H1 (cell line): ENCODE data around the gene DUSP10. TPM values are rescaled to one million over a fixed set of nuclear protein-coding genes. Genes with fewer than 3 reads are reported as not detected.

ENCODE experiments used
- CTCF ChIA-PET: fragments of 300-600 bp; sonication (Branson Sonifier 250); formaldehyde crosslinking; loops from one replicate; lab custom pipeline; 2021; ENCODE audit not compliant: partially characterized antibody; lab: Charles Lee
- POLR2A ChIA-PET: fragments of 300-600 bp; sonication (Branson Sonifier 250); formaldehyde crosslinking; loops from one replicate; lab custom pipeline; 2021; ENCODE audit warnings: inconsistent platforms; ENCODE audit not compliant: partially characterized antibody; lab: Charles Lee
- DNase-seq, 2 experiments: peaks; one replicate each; pipeline versions ENCODE4 v3.0.0 to v3.0.0-alpha.2; 2010 to 2022; ENCODE audit warnings: low spot score in 2 of 2, low read depth in 1 of 2, mixed read lengths in 1 of 2
- FAIRE-seq: peaks from 2 replicates; lab custom pipeline; 2011; peaks lifted over from hg19 to GRCh38; lab: Jason Lieb, UNC
- H2AFZ ChIP-seq: 2 replicates; pipeline ENCODE4 v1.8.1; 2012; ENCODE audit warnings: low read length, inconsistent platforms
- H2AK5ac ChIP-seq: 2 replicates; pipeline ENCODE4 v1.6.1; 2013; ENCODE audit warnings: low read depth, low read length
- H2BK120ac ChIP-seq: replicated peaks from 2 replicates; pipeline ENCODE3; 2013; ENCODE audit warnings: low read depth, low read length, inconsistent platforms
- H2BK12ac ChIP-seq: 2 replicates; pipeline ENCODE4 v1.6.1; 2013; ENCODE audit warnings: low read depth, low read length
- H2BK15ac ChIP-seq: 2 replicates; pipeline ENCODE4 v1.6.1; 2013; ENCODE audit warnings: low read length
- H2BK20ac ChIP-seq: 2 replicates; pipeline ENCODE4 v1.6.1; 2013; ENCODE audit warnings: low read length
- H2BK5ac ChIP-seq: 2 replicates; pipeline ENCODE4 v1.6.1; 2013; ENCODE audit warnings: low read depth, low read length
- H3K14ac ChIP-seq: 2 replicates; pipeline ENCODE4 v1.6.1; 2013; ENCODE audit warnings: inconsistent platforms; ENCODE audit not compliant: insufficient read length
- H3K18ac ChIP-seq: 2 replicates; pipeline ENCODE4 v1.6.1; 2013; ENCODE audit warnings: low read length; ENCODE audit errors: extremely low read depth
- H3K23ac ChIP-seq: 2 replicates; pipeline ENCODE4 v1.6.1; 2013; ENCODE audit warnings: inconsistent platforms; ENCODE audit not compliant: insufficient read length
- H3K23me2 ChIP-seq: 2 replicates; pipeline ENCODE4 v1.6.1; 2013; ENCODE audit warnings: low read depth, low read length
- H3K27ac ChIP-seq: 2 replicates; pipeline ENCODE4 v1.6.1; 2011; ENCODE audit warnings: low read depth, low read length, inconsistent platforms
- H3K27me3 ChIP-seq, 4 experiments: replicated peaks in 1 of 4; 1 replicate in 1 of 4; 2 replicates in 3 of 4; pipeline versions ENCODE4 v1.6.1 to v1.8.1; 2011 to 2013; ENCODE audit warnings: low read length in 3 of 4, mild to moderate bottlenecking in 3 of 4, inconsistent platforms in 2 of 4, mixed read lengths in 2 of 4, moderate library complexity in 1 of 4; ENCODE audit not compliant: control insufficient read depth in 3 of 4, insufficient read depth in 3 of 4; ENCODE audit errors: extremely low read depth in 1 of 4
- H3K36me3 ChIP-seq, 4 experiments: 2 replicates each; pipeline versions ENCODE4 v1.6.1 to v1.8.1; 2011 to 2013; ENCODE audit warnings: mild to moderate bottlenecking in 4 of 4, low read length in 3 of 4, moderate library complexity in 2 of 4, control low read depth in 1 of 4, inconsistent platforms in 1 of 4; ENCODE audit not compliant: insufficient read depth in 4 of 4, control insufficient read depth in 2 of 4
- H3K4ac ChIP-seq: replicated peaks from 2 replicates; pipeline ENCODE3; 2013; ENCODE audit warnings: low read length, low read depth, mixed read lengths, inconsistent platforms; ENCODE audit not compliant: insufficient read length
- H3K4me1 ChIP-seq, 4 experiments: replicated peaks in 1 of 4; 1 replicate in 1 of 4; 2 replicates in 3 of 4; pipeline versions ENCODE4 v1.6.1 to v1.8.1; 2011 to 2013; ENCODE audit warnings: low read length in 3 of 4, inconsistent platforms in 2 of 4, mixed read lengths in 1 of 4; ENCODE audit not compliant: insufficient read depth in 4 of 4, control insufficient read depth in 3 of 4
- H3K4me2 ChIP-seq, 2 experiments: 2 replicates each; pipeline versions ENCODE4 v1.6.1 to v1.8.1; 2011 to 2013; ENCODE audit warnings: low read depth in 2 of 2, low read length in 2 of 2, control low read depth in 1 of 2, inconsistent platforms in 1 of 2, mild to moderate bottlenecking in 1 of 2; ENCODE audit not compliant: insufficient read depth in 1 of 2
- H3K4me3 ChIP-seq, 4 experiments: fragments of 200-600, 300-600 bp in 1 of 4; sonication (generic), shearing (Covaris generic), sonication (Bioruptor Twin) in 1 of 4; 2 replicates each; pipeline versions ENCODE4 v1.5.1 to v1.8.1; 2011 to 2016; ENCODE audit warnings: low read length in 4 of 4, low read depth in 3 of 4, control low read depth in 2 of 4, inconsistent platforms in 2 of 4, mild to moderate bottlenecking in 2 of 4, mixed read lengths in 1 of 4, moderate library complexity in 1 of 4; ENCODE audit not compliant: insufficient read depth in 2 of 4; ENCODE audit errors: extremely low read depth in 1 of 4
- H3K56ac ChIP-seq: replicated peaks from 2 replicates; pipeline ENCODE3; 2013; ENCODE audit warnings: low read depth, mild to moderate bottlenecking, mixed read lengths, low read length, inconsistent platforms; ENCODE audit not compliant: insufficient read length
- H3K79me1 ChIP-seq: 2 replicates; pipeline ENCODE4 v1.6.1; 2013; ENCODE audit warnings: low read depth, low read length, control low read depth
- H3K79me2 ChIP-seq, 2 experiments: 2 replicates each; pipeline versions ENCODE4 v1.6.1 to v1.8.1; 2012 to 2013; ENCODE audit warnings: low read length in 2 of 2, mild to moderate bottlenecking in 2 of 2, inconsistent platforms in 1 of 2; ENCODE audit not compliant: insufficient read depth in 2 of 2, control insufficient read depth in 1 of 2
- H3K9ac ChIP-seq, 4 experiments: replicated peaks in 1 of 4; 1 replicate in 1 of 4; 2 replicates in 3 of 4; pipeline versions ENCODE4 v1.6.1 to v1.8.1; 2011 to 2013; ENCODE audit warnings: low read depth in 3 of 4, low read length in 3 of 4, control low read depth in 2 of 4, mild to moderate bottlenecking in 2 of 4, moderate library complexity in 2 of 4, inconsistent platforms in 1 of 4; ENCODE audit errors: extremely low read depth in 1 of 4
- H3K9me3 ChIP-seq, 2 experiments: 2 replicates each; pipeline versions ENCODE4 v1.6.1 to v1.8.1; 2012 to 2013; ENCODE audit warnings: mild to moderate bottlenecking in 2 of 2, moderate library complexity in 2 of 2, control low read depth in 1 of 2, inconsistent platforms in 1 of 2, low read depth in 1 of 2, low read length in 1 of 2, mixed read lengths in 1 of 2; ENCODE audit not compliant: insufficient read depth in 2 of 2
- H4K20me1 ChIP-seq, 2 experiments: replicated peaks in 1 of 2; 2 replicates each; pipeline versions ENCODE3 to v1.8.1; 2011 to 2013; ENCODE audit warnings: inconsistent platforms in 2 of 2, low read length in 2 of 2, mild to moderate bottlenecking in 1 of 2; ENCODE audit not compliant: insufficient read depth in 2 of 2, control insufficient read depth in 1 of 2
- H4K5ac ChIP-seq: 2 replicates; pipeline ENCODE4 v1.6.1; 2013; ENCODE audit warnings: low read length, low read depth, mixed read lengths, inconsistent platforms; ENCODE audit not compliant: insufficient read length
- H4K8ac ChIP-seq: 2 replicates; pipeline ENCODE4 v1.8.0; 2013; ENCODE audit warnings: mild to moderate bottlenecking, moderate library complexity, low read length, inconsistent platforms; ENCODE audit not compliant: insufficient read depth; ENCODE audit errors: extremely low read depth
- H4K91ac ChIP-seq: replicated peaks from 2 replicates; pipeline ENCODE3; 2013; ENCODE audit warnings: low read length, mixed read lengths, inconsistent platforms; ENCODE audit not compliant: insufficient read length
- FOSL1 ChIP-seq: IDR thresholded peaks from 2 replicates; pipeline ENCODE4 v1.6.1; 2011; ENCODE audit warnings: mild to moderate bottlenecking, low read depth, low read length, moderate library complexity; ENCODE audit not compliant: insufficient read depth
- GABPA ChIP-seq: IDR thresholded peaks from 2 replicates; pipeline ENCODE4 v1.6.1; 2011; ENCODE audit warnings: mild to moderate bottlenecking, low read length, moderate library complexity, borderline replicate concordance; ENCODE audit not compliant: insufficient read depth
- JUND ChIP-seq: IDR thresholded peaks from 2 replicates; pipeline ENCODE4 v1.6.1; 2011; ENCODE audit warnings: mild to moderate bottlenecking, improper control_type of control experiment, low read length
- MAFK ChIP-seq: IDR thresholded peaks from 2 replicates; pipeline ENCODE4 v1.6.1; 2012; ENCODE audit warnings: low read depth, mild to moderate bottlenecking, improper control_type of control experiment, low read length
- RFX5 ChIP-seq: IDR thresholded peaks from 2 replicates; pipeline ENCODE4 v1.6.1; 2011; ENCODE audit warnings: low read depth, low read length, improper control_type of control experiment, borderline replicate concordance
- SIRT6 ChIP-seq: IDR thresholded peaks from one replicate; pipeline ENCODE4 v1.7.1; 2012; ENCODE audit warnings: low read length, inconsistent platforms
- TCF12 ChIP-seq: IDR thresholded peaks from 2 replicates; pipeline ENCODE4 v1.6.1; 2011; ENCODE audit warnings: low read depth, mild to moderate bottlenecking, low read length
- WGBS, 2 experiments: shearing (Covaris generic) in 1 of 2; methylation state at CpG; one replicate each; pipeline versions ENCODE4 v1.1.6 to v1.1.7; 2013 to 2015; ENCODE audit warnings: low lambda C conversion rate in 2 of 2, mixed read lengths in 2 of 2, inconsistent platforms in 1 of 2, low coverage in 1 of 2, missing lambda C conversion rate in 1 of 2; ENCODE audit not compliant: insufficient replicate concordance in 2 of 2, insufficient coverage in 1 of 2, insufficient read length in 1 of 2; ENCODE audit errors: extremely low coverage in 1 of 2, missing lambda C conversion rate in 1 of 2; 5-methylcytosine and 5-hydroxymethylcytosine counted together
- polyA plus RNA-seq, 7 experiments: library from polyadenylated mRNA; depleted of rRNA in 3 of 7; stranded (reverse) in 5 of 7; unstranded in 2 of 7; fragments of >200 nt in 5 of 7; fragments of 200-250 nt in 2 of 7; gene quantifications; 1 replicate in 5 of 7; 2 replicates in 1 of 7; 4 replicates in 1 of 7; pipeline versions ENCODE4 v1.2.1 to v1.2.3, GENCODE V29; 2011 to 2013; ENCODE audit warnings: missing spikeins in 2 of 7, mixed read lengths in 2 of 7
- total RNA-seq: library from RNA; stranded (reverse); fragmentation: NEBNext Ultra II Directional; extraction: Animal tissue kit (Norgen Biotek cat#: 25700); gene quantifications from 2 replicates; pipeline ENCODE4 v1.2.1, GENCODE V29; 2021
- TF ChIP-seq, protein P1 (sequence below), 3 experiments: IDR thresholded peaks; 1 replicate in 2 of 3; 2 replicates in 1 of 3; pipeline versions ENCODE4 v1.5.1 to v1.6.1; 2011; ENCODE audit warnings: low read length in 3 of 3, mild to moderate bottlenecking in 3 of 3, inconsistent platforms in 2 of 3, low read depth in 1 of 3, moderate library complexity in 1 of 3; ENCODE audit not compliant: insufficient read depth in 1 of 3; ENCODE audit errors: control extremely low read depth in 1 of 3
- TF ChIP-seq, protein P2 (sequence below): IDR thresholded peaks from 2 replicates; pipeline ENCODE4 v1.6.1; 2011; ENCODE audit warnings: low read depth, mild to moderate bottlenecking, low read length; ENCODE audit not compliant: insufficient read depth
- TF ChIP-seq, protein P3 (sequence below): IDR thresholded peaks from 2 replicates; pipeline ENCODE4 v1.6.1; 2012; ENCODE audit warnings: inconsistent platforms

DUSP10 gene
- total and polyA plus RNA-seq, 2 of the 8 experiments (the other 6 are each of a cell fraction or from before 2014, with no cell fraction given), result 1.2 TPM

DNA sequence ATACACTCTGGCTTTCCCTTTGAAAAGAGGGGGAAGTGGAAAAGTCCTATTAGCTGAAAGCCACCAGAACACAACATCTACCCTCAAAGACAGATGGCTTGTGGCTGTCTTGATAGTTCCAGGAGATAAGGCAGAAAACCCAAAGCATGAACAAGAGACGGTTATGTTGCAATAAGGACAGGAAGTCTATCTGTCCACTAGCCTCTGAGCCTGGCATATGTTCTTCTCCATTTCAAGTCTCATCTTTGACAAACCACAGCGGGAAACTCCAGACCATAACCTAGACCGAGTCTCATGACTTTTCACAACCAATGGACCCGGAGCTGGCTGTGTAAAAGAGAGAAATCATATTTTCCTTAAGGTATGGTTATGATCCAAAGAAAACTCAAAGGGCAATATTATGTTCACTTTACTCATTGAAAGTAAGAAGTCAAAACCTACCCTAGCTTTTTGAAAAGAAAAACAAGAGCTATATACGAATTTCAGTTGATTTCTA lies 33.8 kb downstream of the DUSP10 start:
- Histone ChIP-seq H3K27ac (no peak overlapping the region), H3K4me2 (no peak overlapping the region), H4K8ac (no peak overlapping the region), H2BK20ac (no peak overlapping the region), H2AK5ac (no peak overlapping the region), H3K9ac (no peak overlapping the region), H4K91ac (no peak overlapping the region), H2BK5ac (no peak overlapping the region), H3K79me1 (no peaks in the 10 kb centered on the region), H2BK12ac (no peak overlapping the region), H3K4me3 (no peak overlapping the region), H3K36me3 (no peaks in the 10 kb centered on the region), H2BK120ac (no peak overlapping the region), H2AFZ (no peak overlapping the region), H3K14ac (no peak overlapping the region), H3K4me1 (peaks cover 0 to 4% (median 3%) of the 10 kb centered on the region in 4 experiments; a peak in 3 of 7 replicates), H3K79me2 (no peaks in the 10 kb centered on the region), H3K18ac (no peak overlapping the region), H3K4ac (no peak overlapping the region), H2BK15ac (no peak overlapping the region), H3K56ac (no peak overlapping the region), H4K20me1 (no peaks in the 10 kb centered on the region), H3K23ac (no peak overlapping the region), H3K27me3 (peaks cover 0 to 1% (median 0%) of the 10 kb centered on the region in 4 experiments; a peak in 2 of 7 replicates), H3K23me2 (no peaks in the 10 kb centered on the region), H4K5ac (no peak overlapping the region), H3K9me3 (no peaks in the 10 kb centered on the region)
- TF ChIP-seq GABPA (no peak), JUND (no peak), RFX5 (no peak), SIRT6 (no peak), MAFK (no peak), FOSL1 (no peak), TCF12 (no peak)
- TF ChIP-seq, protein P1, sequence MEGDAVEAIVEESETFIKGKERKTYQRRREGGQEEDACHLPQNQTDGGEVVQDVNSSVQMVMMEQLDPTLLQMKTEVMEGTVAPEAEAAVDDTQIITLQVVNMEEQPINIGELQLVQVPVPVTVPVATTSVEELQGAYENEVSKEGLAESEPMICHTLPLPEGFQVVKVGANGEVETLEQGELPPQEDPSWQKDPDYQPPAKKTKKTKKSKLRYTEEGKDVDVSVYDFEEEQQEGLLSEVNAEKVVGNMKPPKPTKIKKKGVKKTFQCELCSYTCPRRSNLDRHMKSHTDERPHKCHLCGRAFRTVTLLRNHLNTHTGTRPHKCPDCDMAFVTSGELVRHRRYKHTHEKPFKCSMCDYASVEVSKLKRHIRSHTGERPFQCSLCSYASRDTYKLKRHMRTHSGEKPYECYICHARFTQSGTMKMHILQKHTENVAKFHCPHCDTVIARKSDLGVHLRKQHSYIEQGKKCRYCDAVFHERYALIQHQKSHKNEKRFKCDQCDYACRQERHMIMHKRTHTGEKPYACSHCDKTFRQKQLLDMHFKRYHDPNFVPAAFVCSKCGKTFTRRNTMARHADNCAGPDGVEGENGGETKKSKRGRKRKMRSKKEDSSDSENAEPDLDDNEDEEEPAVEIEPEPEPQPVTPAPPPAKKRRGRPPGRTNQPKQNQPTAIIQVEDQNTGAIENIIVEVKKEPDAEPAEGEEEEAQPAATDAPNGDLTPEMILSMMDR (IDR thresholded peaks at IDR 0.05; ENCODE audit: control extremely low read depth in 1 of 3, insufficient read depth in 1 of 3, low read depth in 1 of 3, low read length in 3 of 3), result no peak
- TF ChIP-seq, protein P2, sequence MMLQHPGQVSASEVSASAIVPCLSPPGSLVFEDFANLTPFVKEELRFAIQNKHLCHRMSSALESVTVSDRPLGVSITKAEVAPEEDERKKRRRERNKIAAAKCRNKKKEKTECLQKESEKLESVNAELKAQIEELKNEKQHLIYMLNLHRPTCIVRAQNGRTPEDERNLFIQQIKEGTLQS, result no peak
- TF ChIP-seq, protein P3, sequence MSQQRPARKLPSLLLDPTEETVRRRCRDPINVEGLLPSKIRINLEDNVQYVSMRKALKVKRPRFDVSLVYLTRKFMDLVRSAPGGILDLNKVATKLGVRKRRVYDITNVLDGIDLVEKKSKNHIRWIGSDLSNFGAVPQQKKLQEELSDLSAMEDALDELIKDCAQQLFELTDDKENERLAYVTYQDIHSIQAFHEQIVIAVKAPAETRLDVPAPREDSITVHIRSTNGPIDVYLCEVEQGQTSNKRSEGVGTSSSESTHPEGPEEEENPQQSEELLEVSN, result no peak
- ChIA-PET CTCF (interaction anchor here (0.6 to 2.3 kb wide), 3 partner anchors 10 to 152 kb away, joined by 3 to 8 read pairs (median 4); no protein-coding TSS in a partner anchor), POLR2A (no interaction called here)
- DNase-seq (no peak), FAIRE-seq (no peak)
- WGBS, 2 experiments, result 97% methylated on average over 5 of the region's 5 CpGs; no CpG with 5 or more reads in 1 of the 2 experiments
